HAP-1 (cell line): ENCODE results near the gene SLX9.

Experiments used
- DNase-seq, 2 experiments: peaks; one replicate each; pipeline ENCODE4 v3.0.0-alpha.2; 2016 to 2020; ENCODE audit warnings: low spot score in 2 of 2
- H3K27me3 ChIP-seq: fragments of 250-450 bp; sonication (Bioruptor Pico); 2 replicates; pipeline ENCODE4 v1.5.1; 2020; ENCODE audit warnings: low read depth, mild to moderate bottlenecking, moderate library complexity
- H3K36me3 ChIP-seq: fragments of 250-450 bp; sonication (Bioruptor Pico); replicated peaks from 2 replicates; pipeline ENCODE4 v1.5.1; 2020; ENCODE audit warnings: mild to moderate bottlenecking
- H3K4me1 ChIP-seq: fragments of 250-450 bp; sonication (Bioruptor Pico); 2 replicates; pipeline ENCODE4 v1.5.1; 2020; ENCODE audit warnings: mild to moderate bottlenecking
- H3K4me3 ChIP-seq: fragments of 250-450 bp; sonication (Bioruptor Pico); 2 replicates; pipeline ENCODE4 v1.5.1; 2020; ENCODE audit warnings: mild to moderate bottlenecking, moderate library complexity
- H3K9me3 ChIP-seq: fragments of 250-450 bp; sonication (Bioruptor Pico); 2 replicates; pipeline ENCODE4 v1.5.1; 2020; ENCODE audit warnings: mild to moderate bottlenecking, moderate library complexity
- in situ Hi-C: fragments of 300-500 bp; cut with MboI; formaldehyde crosslinking; loops from 3 replicates; pipeline ENCODE4 v1.14.3; 2020; ENCODE audit warnings: low sequenced_read_pairs, inconsistent platforms, mixed read lengths

Gene SLX9

DNA sequence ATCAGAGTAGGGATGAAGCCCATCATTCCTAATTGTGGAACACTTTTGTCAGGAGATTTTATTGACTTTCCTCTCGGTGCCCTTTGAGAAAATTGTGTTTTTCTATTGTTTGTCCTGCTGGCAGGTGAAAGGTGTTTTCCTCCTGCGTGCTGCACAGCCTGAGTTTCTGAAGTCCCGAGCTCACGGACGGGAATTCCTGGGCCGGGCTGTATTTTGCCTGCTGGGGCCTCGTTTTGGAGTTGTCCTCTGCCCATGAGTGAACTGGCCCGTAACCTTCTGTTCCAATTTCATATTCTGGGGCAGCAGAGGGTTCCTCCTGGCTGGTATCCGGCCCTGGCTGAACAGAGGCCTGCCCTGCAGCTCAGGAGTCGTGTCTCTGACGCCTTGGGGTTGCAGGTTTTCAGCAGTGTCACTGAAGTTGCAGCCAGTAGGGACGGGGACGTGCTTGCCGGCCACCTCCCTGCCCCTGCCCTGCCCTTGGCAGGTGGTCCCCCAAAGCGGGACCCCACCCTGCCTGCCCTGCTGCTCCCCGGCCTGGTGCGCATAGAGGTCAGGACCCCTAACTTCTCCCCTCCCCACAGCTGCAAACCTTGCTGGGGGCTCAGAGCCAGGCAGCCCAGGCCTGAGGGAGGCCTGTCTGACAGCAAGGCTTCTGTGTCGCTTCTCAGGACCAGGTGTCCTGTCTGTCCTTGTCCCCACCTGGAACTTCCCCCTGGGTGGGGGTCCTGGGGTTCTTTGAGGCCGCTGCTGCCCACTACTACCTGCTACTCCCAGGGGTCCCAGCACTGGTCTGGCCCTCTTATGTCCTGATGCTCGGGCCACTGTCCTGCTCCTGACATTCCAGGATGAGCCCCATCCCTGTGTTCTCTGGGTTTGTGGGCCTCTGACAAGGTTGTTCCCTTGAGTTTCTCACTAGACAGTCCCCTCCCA, 49.0 kb downstream of the SLX9 start:
- in situ Hi-C loops = no loop called here
- no peaks in the 10 kb centered on the region for H3K9me3 ChIP-seq
- DNase-seq = no peak
- H3K36me3 ChIP-seq = no peaks in the 10 kb centered on the region
- H3K4me1 ChIP-seq = no peaks in the 10 kb centered on the region
- no peak overlapping the region for H3K4me3 ChIP-seq
- no peaks in the 10 kb centered on the region for H3K27me3 ChIP-seq

DNA sequence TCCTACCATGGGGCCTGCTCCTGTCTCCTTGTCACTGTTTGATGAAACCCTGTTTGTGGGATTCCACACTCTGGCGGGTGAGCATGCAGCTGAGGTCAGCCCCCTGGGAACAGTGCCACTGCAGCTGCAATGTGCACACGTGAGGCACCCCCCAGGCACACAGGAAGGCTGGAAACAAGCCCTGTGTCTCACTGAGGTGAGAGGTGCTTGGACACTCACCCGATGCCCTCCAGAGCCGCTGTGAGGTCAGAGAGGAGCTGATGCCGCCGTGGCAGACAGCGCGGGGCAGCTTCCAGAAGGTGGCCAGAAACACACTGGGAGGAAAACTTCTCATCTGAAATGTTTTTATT, 49.7 kb downstream of the SLX9 start:
- Histone ChIP-seq H3K4me3 (no peak overlapping the region), H3K4me1 (no peaks in the 10 kb centered on the region), H3K36me3 (no peaks in the 10 kb centered on the region), H3K9me3 (no peaks in the 10 kb centered on the region), H3K27me3 (no peaks in the 10 kb centered on the region)
- in situ Hi-C loops = no loop called here
- no peak for DNase-seq

DNA sequence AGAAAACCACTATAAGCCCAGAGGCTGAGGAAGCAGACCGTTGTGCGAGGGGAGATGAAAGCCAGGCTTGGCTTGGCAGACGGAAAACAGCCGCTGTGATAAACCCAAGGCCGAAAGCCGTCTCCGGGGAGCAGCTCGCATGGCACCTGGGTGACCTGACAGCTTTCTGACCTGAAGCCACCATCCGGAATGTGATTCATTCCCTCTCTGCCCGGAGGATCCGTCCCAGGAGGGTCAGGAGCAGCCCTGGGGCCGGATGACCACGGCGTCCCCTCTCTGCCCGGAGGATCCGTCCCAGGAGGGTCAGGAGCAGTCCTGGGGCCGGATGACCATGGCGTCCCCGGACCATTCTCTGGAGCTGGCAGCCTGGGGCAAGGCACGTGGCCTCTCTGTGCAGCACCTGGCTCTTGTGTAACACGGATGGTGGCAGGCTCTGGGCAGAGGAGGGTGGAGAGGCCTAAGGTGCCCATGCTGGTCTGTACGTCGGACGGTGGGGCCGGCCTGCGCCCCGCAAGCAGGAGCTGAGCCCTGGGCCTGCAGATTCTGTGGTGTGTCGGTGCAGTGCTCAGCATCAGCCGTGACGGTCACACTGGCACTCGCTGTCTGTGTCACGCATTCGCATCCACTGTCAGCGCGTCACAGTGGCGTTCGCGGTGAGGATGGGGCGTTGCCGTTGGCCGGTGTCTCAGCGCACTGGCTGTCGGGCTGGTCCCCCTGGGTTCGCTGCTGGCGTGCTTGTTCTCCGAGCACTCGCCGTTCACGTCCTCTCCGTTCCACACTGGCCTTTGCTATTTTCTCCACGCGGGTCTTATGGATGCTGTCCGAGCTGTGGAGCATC, 50.3 kb downstream of the SLX9 start:
- no peaks in the 10 kb centered on the region for H3K4me1 ChIP-seq
- in situ Hi-C loops = no loop called here
- no peaks in the 10 kb centered on the region for H3K36me3 ChIP-seq

DNA sequence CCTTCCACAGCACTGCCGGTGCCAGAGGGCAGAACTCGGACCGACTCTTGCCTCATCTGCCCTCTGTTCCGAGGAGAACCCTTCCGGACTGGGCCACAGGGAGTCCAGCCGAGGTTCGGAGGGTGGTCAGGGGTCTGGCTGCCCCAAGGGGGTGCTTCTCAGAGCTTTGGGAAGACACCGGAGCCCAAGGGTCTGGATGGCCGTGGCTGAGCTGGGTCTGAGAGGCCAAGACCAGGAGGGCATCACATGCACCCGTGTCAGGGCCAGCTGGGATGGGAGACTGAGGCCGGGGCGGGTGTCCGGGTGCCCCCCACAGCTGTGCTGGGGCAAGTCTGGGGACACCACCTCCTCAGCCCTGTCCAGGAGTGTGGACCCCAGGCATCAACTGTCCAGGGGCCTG, 51.1 kb downstream of the SLX9 start:
- Histone ChIP-seq H3K27me3 (no peaks in the 10 kb centered on the region), H3K4me3 (no peak overlapping the region), H3K36me3 (no peaks in the 10 kb centered on the region), H3K4me1 (no peaks in the 10 kb centered on the region), H3K9me3 (no peaks in the 10 kb centered on the region)
- in situ Hi-C loops = no loop called here
- DNase-seq = no peak

More for the DNA sequence above, 50.3 kb downstream of the SLX9 start:
- H3K9me3 ChIP-seq = no peaks in the 10 kb centered on the region
- H3K27me3 ChIP-seq = no peaks in the 10 kb centered on the region
- DNase-seq = no peak
- no peak overlapping the region for H3K4me3 ChIP-seq

DNA sequence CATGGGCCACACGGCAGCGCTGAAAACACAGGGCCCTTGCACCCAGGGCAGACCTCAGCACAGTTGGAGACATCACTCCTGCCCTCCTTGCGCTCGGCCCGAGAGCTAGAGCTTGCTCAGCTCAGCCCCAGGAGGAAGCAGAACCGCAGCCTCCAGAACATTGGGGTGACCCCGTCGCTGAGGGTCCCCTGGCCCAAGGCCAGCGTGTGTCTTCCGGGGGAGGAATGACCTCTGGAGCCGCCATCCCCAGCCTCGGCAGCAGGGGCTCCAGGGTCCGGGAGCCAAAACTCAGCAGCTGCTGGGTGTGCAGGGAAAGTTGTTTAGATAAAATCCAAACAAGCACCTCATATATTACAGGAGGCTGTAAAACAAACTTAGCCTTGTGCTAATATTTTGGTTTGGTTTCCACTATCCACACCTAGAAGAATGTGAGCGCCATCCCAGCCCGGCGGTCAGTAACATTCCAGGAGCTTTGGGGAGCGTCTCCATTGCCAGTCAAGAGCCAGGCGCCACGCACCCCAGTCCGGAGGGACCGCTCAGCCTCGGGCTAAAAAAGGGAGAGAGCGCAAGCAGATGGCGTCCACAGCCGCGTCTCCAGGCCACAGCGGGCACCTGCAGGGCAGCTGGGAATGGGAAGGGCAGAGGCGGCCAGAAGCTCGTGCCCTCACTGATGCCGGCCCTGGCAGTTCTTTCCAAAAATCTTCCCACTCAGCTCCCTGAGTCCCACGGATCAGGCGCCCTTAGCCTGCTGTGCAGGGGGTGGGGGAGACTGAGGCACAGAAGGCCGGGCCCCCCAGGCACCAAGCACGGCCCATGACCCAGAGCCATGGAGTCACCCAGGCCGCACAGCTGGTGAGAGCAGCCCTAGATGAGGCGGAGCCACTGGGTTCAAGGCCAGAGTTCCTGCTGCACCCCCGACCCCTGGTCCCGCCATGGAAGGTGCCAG, 52.0 kb downstream of the SLX9 start:
- Histone ChIP-seq H3K36me3 (no peaks in the 10 kb centered on the region), H3K4me3 (no peak overlapping the region), H3K4me1 (no peaks in the 10 kb centered on the region), H3K9me3 (no peaks in the 10 kb centered on the region), H3K27me3 (no peaks in the 10 kb centered on the region)
- in situ Hi-C loops = no loop called here
- DNase-seq = no peak

DNA sequence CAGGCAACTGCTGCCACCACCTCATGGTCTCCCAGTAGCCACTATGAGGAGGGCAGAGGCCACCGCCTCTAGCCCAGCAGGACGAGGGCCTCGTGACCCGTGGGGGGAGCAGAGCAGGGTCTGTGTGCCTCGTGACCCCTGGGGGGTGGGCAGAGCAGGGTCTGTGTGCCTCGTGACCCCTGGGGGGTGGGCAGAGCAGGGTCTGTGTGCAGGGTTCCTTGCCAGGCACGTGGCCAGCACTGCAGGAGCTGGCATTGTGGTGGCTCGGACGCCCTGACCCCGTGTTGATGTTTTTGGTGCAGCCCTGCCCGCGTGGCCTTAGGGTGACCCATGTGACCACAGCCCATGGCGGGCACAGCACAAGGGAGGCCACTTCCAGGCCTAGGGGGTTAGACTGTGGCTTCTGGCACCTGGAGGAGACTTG, 52.8 kb downstream of the SLX9 start:
- DNase-seq = no peak
- Histone ChIP-seq H3K4me1 (no peaks in the 10 kb centered on the region), H3K9me3 (no peaks in the 10 kb centered on the region), H3K4me3 (no peak overlapping the region), H3K27me3 (no peaks in the 10 kb centered on the region), H3K36me3 (no peaks in the 10 kb centered on the region)
- in situ Hi-C loops = no loop called here

DNA sequence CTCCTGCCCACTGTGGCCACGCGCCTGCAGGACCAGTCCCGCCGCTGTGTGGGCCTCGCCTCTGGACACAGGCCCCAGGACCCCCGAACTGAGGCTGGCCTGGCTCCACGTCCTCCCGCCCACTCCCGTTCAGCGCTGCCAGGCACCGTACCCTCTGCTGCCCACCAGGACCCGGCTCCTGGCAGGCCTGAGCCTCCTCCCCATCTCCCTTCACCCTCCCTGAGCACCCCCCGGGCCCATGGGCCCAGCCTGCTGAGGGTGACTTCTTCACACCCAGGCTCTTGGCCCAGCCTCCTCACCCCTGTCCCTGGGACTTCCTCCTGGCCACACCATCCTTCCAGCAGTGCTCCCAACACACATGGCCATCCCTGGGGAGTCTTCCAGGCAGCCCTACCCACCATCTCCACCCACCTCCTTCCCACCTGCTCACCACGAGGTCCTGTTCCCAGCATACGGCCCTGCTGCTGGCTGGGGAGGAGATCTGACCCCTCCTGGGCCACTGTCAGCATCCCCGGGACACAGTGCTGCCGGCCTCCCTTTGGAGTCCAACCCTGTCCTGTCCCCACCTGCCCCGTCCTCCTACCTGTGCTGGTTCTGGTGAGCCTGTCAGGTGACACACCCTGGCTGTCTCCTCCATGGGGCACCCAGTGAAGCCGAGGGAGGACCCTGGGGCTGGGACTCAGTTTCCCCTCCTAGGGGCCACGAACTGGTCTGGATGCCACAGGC, 53.7 kb downstream of the SLX9 start:
- in situ Hi-C loops = no loop called here
- no peaks in the 10 kb centered on the region for H3K4me1 ChIP-seq

DNA sequence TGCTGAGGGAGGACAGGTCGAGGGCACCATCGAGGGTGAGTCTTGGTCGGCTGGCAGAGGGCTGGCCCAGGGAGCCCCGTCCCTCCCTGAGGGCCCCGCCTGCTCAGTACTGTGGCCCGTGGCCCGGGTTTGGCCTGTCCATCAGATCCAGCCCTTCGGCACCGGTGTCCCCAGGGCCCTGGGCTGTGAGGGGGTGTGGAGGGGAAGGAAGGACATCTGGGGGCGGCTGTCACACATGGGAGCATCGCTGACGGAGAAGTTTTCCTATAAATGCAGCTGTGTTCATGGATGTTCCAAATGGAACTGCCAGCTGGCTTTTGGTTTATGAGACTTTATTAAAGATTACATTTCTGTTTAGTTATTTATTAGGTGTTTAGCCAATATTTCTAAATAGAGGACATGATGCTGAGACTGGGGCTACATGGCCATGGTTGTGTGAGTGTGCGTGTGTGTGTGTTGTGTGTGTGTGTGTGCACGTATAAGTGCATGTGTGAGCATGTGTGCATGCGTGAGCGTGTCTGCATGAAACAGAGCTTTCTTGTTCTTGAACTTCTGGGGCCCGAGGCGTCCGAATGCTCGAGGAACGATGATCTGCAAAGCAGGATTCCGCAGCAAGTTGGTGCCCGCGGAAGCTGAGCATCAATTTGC, 54.3 kb downstream of the SLX9 start:
- Histone ChIP-seq H3K9me3 (no peaks in the 10 kb centered on the region), H3K27me3 (0 out of 2 replicates have a peak, but pooled peaks cover 2% of the 10 kb centered on the region), H3K4me1 (no peaks in the 10 kb centered on the region), H3K36me3 (no peaks in the 10 kb centered on the region), H3K4me3 (no peak overlapping the region)
- in situ Hi-C loops = no loop called here
- DNase-seq = no peak

More for the DNA sequence above, 53.7 kb downstream of the SLX9 start:
- Histone ChIP-seq H3K36me3 (no peaks in the 10 kb centered on the region), H3K4me3 (no peak overlapping the region), H3K27me3 (no peaks in the 10 kb centered on the region), H3K9me3 (no peaks in the 10 kb centered on the region)
- DNase-seq = no peak

DNA sequence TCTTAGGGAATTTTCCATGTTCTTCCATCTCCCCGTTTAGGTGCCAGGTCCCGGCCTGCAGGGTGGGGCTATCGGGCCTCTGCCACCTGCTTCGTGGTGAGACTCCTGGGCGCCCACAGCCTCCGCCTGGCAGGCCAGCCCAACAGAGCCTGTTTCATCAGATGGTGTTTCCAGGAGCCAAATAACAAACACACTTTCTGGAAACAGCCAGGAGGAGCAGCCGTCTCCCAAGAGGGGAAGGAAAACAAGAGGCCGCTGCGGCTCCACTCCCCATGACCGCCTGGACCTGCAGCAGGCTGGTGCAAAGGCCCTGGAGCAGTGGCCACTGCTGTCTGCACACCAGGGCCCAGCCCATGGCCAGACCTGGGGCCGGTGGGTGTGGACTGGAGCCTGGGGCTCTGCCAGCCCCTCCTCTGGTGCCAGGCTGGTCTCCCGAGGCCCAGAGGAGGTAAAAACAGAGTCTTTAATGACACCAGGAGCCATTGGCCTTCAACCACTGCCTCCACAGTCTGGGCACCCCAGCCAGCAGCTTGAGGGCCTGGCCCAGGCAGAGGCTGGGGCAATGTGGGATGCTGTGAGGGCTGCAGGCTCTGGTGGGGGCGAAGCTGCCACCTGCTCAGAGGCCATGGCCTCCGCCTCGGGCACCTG, 55.0 kb downstream of the SLX9 start:
- in situ Hi-C loops = no loop called here
- no peaks in the 10 kb centered on the region for H3K9me3 ChIP-seq
- H3K36me3 ChIP-seq = no peaks in the 10 kb centered on the region
- H3K4me3 ChIP-seq = no peak overlapping the region
- H3K4me1 ChIP-seq = no peaks in the 10 kb centered on the region
- no peak for DNase-seq
- H3K27me3 ChIP-seq = 0 out of 2 replicates have a peak, but pooled peaks cover 2% of the 10 kb centered on the region

DNA sequence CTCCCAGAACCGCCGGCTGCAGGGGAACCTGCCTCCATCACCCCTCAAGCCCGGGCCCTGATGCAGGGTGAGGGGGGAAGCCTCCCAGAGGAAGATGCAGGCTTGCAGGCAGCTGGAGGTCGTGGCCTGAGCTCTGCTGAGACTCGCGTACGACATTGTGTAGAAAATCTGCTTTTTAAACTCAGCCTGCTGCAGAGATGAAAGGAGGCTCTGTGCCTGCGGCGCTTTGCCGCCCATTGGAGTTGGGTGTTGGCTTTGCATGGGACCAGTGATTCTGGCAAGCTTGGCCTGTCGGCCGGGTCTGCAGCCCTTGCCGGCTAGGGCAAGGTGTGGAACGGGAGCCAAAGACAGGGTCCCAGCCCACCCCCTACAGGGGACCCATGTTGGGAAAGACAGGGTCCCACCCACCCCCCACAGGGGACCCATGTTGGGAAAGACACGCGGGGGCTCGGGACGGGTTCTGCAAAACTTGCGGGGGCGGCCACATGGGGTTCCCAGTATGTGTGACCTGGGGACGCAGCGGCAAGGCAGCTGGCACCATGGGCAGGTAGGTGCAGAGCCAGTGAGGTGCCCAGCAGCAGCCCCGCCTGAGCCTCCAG, 55.6 kb downstream of the SLX9 start:
- in situ Hi-C loops = no loop called here
- Histone ChIP-seq H3K4me1 (no peaks in the 10 kb centered on the region), H3K4me3 (no peak overlapping the region), H3K9me3 (no peaks in the 10 kb centered on the region), H3K36me3 (no peaks in the 10 kb centered on the region), H3K27me3 (0 out of 2 replicates have a peak, but pooled peaks cover 2% of the 10 kb centered on the region)
- no peak for DNase-seq

DNA sequence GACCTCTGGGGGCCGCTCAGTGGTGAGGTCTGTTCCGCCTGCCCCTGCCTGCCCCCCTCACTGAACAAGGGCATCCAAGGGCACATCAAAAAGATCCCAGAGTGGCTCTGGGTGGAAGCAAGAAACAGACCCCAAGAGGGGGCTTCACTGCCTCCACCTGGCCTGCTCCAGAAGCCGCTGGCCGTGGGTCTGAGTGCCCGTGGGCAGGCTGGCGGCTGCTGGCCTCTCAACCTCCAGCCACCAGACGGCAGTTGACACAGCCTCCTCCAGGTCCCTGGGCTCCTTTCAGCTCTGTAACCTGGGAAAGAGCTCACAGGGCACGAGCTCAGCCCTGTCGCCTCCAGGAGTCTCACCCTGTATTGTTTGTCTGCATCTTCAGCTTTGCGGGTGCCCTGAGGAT, 56.3 kb downstream of the SLX9 start:
- Histone ChIP-seq H3K27me3 (0 out of 2 replicates have a peak, but pooled peaks cover 2% of the 10 kb centered on the region), H3K9me3 (no peaks in the 10 kb centered on the region), H3K4me3 (no peak overlapping the region), H3K4me1 (no peaks in the 10 kb centered on the region), H3K36me3 (no peaks in the 10 kb centered on the region)
- no peak for DNase-seq
- in situ Hi-C loops = no loop called here

DNA sequence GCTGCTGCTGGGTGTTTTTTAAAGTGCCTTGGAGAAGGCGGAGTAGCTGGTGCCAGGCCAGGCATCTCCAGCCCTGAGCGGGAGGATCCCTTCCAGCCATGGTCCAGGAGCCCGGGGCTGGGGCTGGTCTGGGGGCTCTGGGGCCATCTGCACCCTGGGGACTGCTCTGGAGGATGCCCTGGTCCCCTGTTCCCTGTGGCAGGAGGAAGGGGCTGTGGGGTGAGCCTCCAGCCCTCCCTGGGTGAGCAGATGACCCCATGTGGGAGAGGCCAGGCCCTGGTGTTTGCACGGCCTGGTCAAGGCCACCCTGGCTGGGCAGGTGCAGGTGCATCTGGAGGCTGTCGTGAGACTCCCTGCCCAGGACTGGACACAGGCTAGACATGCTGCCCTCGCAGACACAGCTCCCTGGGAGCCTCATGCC, 56.7 kb downstream of the SLX9 start:
- Histone ChIP-seq H3K36me3 (no peaks in the 10 kb centered on the region), H3K27me3 (0 out of 2 replicates have a peak, but pooled peaks cover 2% of the 10 kb centered on the region), H3K4me1 (no peaks in the 10 kb centered on the region), H3K4me3 (no peak overlapping the region), H3K9me3 (no peaks in the 10 kb centered on the region)
- in situ Hi-C loops = no loop called here
- DNase-seq = no peak
